A673 (cell line): ENCODE measurements around the gene STK10.

Experiments
- EZH2 ChIP-seq: fragments of 200-600 bp; sonication (generic); IDR thresholded peaks from 2 replicates; pipeline ENCODE4 v1.6.1; 2017; ENCODE audit warnings: borderline replicate concordance, low read depth, mild to moderate bottlenecking, mixed read lengths, antibody characterized with exemption, low read length; ENCODE audit not compliant: poor library complexity, severe bottlenecking
- TF ChIP-seq, protein P1 (sequence below): fragments of 300-800, 200-600 bp; sonication (generic); conservative IDR thresholded peaks from 2 replicates; pipeline ENCODE4 v1.5.1; 2017; ENCODE audit warnings: low read depth, mild to moderate bottlenecking, antibody characterized with exemption, low read length, moderate library complexity, mixed read lengths

DNA sequence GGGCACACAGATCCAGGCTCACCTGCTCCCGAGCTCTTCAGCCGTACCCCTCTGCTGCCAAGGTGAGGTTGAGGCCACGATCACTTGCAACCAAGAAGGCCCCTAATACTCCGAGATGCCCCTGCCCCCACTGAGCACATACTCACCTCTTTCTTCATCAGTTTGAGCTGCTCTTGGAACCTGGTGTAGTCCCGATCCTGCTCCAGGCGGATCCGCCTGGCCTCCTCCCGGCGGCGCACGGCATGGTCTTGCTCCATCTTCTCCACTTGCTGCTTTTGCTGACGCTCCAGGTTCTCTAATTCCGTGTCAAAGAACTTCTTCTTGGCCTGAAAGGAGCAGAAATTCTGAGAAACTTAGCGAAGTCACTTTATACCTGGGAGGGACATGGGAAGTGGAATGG lies 105.8 kb downstream of the STK10 start:
- TF ChIP-seq, protein P1, sequence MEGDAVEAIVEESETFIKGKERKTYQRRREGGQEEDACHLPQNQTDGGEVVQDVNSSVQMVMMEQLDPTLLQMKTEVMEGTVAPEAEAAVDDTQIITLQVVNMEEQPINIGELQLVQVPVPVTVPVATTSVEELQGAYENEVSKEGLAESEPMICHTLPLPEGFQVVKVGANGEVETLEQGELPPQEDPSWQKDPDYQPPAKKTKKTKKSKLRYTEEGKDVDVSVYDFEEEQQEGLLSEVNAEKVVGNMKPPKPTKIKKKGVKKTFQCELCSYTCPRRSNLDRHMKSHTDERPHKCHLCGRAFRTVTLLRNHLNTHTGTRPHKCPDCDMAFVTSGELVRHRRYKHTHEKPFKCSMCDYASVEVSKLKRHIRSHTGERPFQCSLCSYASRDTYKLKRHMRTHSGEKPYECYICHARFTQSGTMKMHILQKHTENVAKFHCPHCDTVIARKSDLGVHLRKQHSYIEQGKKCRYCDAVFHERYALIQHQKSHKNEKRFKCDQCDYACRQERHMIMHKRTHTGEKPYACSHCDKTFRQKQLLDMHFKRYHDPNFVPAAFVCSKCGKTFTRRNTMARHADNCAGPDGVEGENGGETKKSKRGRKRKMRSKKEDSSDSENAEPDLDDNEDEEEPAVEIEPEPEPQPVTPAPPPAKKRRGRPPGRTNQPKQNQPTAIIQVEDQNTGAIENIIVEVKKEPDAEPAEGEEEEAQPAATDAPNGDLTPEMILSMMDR, result no peak
- TF ChIP-seq EZH2, result no peak
